Duodenal mucosa (tissue), 2 donors: ENCODE measurements around the gene HOXA10.

ENCODE experiments used
- H3K27ac ChIP-seq: one replicate; pipeline ENCODE4 v1.7.0; 2013; ENCODE audit warnings: low read depth, low read length
- H3K27me3 ChIP-seq, 2 donors: one replicate each; pipeline ENCODE4 v1.7.0; 2013; ENCODE audit warnings: low read length in 2 of 2, control low read depth in 1 of 2; ENCODE audit not compliant: insufficient read depth in 2 of 2, control insufficient read depth in 1 of 2
- H3K36me3 ChIP-seq, 2 donors: one replicate each; pipeline ENCODE4 v1.7.0; 2013; ENCODE audit warnings: low read length in 2 of 2, control low read depth in 1 of 2; ENCODE audit not compliant: insufficient read depth in 2 of 2, control insufficient read depth in 1 of 2
- H3K4me1 ChIP-seq, 2 donors: one replicate each; pipeline ENCODE4 v1.7.0; 2013; ENCODE audit warnings: low read length in 2 of 2, control low read depth in 1 of 2; ENCODE audit not compliant: insufficient read depth in 2 of 2, control insufficient read depth in 1 of 2
- H3K4me3 ChIP-seq, 2 donors: one replicate each; pipeline ENCODE4 v1.7.0; 2013; ENCODE audit warnings: low read length in 2 of 2, low read depth in 1 of 2
- H3K9ac ChIP-seq, 2 donors: one replicate each; pipeline ENCODE4 v1.7.0; 2013; ENCODE audit warnings: low read length in 2 of 2, low read depth in 1 of 2
- H3K9me3 ChIP-seq, 2 donors: one replicate each; pipeline ENCODE4 v1.7.0; 2013; ENCODE audit warnings: low read length in 2 of 2, control low read depth in 1 of 2; ENCODE audit not compliant: control insufficient read depth in 1 of 2

HOXA10 gene

DNA sequence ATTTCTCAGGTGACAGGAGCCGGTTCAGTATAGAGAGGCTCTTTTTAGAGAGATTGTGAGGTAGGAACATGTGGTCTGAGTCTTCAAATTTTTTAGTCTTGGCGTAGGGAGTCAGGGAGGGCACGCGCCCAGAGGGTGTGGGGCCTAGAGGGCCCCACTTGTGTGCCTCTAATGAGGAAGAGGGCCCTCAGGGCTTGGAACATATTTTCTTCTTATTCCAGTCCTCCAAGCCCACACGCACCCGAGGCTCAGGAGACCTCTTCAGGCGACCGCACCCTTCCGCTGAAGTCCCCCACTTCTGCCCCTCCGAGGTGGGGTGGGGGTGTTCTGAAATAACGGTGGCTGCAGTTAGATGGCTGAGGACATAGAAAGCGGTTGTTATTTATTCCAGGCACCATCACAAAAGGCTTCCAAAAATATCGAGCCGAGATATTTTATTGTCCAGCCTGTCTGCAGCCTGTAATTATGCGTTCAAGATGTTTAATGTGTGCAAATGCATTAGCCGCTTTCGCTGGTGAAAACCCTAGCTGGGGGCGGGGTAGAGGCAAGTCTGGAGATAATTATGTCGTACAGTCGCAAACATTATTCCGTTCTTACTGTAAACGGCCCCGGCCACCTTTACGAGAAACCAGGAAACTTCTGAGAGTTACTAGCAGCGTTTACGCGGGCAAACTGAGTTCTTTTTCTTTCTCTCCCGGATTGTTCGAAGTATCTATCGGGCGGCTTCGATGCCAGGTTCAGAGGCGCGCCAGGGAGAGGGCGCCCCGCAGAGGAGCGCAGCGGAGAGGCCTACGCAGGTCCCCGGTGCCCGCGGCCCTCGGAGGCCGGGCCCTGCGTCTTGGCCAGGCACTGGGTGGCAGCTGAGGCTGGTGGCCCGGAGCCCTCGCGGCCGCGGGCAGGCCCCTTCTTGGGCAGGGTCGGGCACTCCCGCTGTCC, 38.6 kb upstream of the HOXA10 start:
- Histone ChIP-seq H3K9ac (no peak overlapping the region), H3K4me1 (peaks cover 14 to 24% of the 10 kb centered on the region in 2 donors), H3K36me3 (no peaks in the 10 kb centered on the region), H3K4me3 (peak overlapping the region in 1 of 2 donors; percentile 7), H3K27me3 (peaks cover 69 to 89% of the 10 kb centered on the region in 2 donors), H3K27ac (no peak overlapping the region), H3K9me3 (no peaks in the 10 kb centered on the region)

DNA sequence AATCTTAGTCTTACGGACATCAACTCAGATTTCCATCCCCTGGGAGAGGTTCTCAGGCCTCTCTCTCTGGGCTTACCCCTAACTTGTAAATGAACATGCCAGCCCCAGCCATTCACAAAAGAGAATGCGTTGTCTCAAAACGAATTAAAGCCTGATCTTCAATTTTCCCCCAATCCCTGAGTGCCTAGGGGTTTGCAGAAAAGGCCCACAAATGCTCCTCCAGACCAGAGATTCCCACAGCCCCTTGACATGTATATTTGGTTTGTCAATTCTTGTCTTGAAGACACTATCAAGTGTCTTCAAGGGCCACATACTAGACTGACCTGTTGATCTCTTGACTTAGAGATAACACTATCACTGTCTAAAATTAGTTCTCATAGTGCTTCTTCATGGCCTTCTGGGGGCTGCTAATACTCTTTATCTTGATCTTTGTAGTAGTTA, 37.7 kb upstream of the HOXA10 start:
- Histone ChIP-seq H3K36me3 (no peaks in the 10 kb centered on the region), H3K27me3 (peaks cover 77 to 92% of the 10 kb centered on the region in 2 donors), H3K27ac (no peak overlapping the region), H3K9me3 (no peaks in the 10 kb centered on the region), H3K4me1 (peaks cover 14 to 24% of the 10 kb centered on the region in 2 donors), H3K9ac (no peak overlapping the region), H3K4me3 (no peak overlapping the region)

DNA sequence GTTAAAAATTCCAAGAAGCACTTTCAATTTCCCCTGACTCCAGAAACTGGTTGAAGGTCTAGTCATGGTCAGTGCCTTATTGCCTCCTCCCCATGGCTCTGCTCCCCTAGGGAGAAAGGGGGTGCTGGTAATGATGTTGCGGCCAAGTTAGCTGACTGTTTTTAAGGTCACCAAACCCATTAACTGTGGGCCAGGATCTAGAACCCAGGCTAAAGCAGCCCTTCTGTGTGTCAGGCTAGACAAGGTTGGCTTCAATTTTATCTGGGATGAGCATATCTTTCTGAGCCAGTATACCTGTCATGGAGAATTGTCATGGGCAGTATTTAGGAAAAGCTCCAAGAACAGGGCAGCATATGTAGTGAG, 36.9 kb upstream of the HOXA10 start:
- peaks cover 80 to 96% of the 10 kb centered on the region in 2 donors for H3K27me3 ChIP-seq
- H3K4me3 ChIP-seq = peak overlapping the region; percentile 53 to 65
- H3K27ac ChIP-seq = no peak overlapping the region
- no peak overlapping the region for H3K9ac ChIP-seq
- no peaks in the 10 kb centered on the region for H3K9me3 ChIP-seq
- H3K4me1 ChIP-seq = peaks cover 14 to 24% of the 10 kb centered on the region in 2 donors
- no peaks in the 10 kb centered on the region for H3K36me3 ChIP-seq

DNA sequence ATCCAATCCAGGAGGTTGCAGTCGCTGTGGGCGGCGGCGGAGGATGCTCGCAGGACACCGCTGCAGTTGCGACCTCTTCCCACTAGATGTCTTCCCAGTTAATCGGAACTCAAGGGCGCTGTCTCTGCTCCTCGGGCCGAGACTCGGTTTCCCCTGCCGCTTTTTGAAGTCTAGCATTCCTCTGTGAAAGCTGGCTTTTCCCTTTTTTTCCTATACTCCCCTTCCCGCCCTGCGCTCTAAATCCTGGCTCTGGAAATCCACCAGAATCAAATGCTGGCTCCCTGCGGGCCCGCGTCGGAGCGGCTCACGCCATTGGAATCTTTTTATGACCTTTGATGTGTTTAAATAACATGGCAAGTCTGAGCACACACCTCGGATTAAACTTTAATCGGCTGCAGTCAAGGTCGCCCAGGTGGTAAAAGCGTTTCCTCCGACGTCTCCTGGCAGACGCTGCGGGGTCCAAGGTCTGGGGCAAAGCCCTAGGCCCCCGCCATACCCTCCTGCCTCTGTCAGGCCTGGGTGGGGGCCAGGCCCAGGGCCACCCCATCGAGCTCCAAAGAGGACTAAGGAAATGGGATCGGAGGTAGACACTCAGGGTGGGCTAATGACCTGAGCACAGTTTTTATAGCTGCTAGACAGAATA, 36.4 kb upstream of the HOXA10 start:
- H3K27ac ChIP-seq = no peak overlapping the region
- peaks cover 85 to 99% of the 10 kb centered on the region in 2 donors for H3K27me3 ChIP-seq
- peak overlapping the region; percentile 53 to 65 for H3K4me3 ChIP-seq
- H3K9ac ChIP-seq = no peak overlapping the region
- no peaks in the 10 kb centered on the region for H3K9me3 ChIP-seq
- no peaks in the 10 kb centered on the region for H3K36me3 ChIP-seq
- H3K4me1 ChIP-seq = peaks cover 14 to 24% of the 10 kb centered on the region in 2 donors

DNA sequence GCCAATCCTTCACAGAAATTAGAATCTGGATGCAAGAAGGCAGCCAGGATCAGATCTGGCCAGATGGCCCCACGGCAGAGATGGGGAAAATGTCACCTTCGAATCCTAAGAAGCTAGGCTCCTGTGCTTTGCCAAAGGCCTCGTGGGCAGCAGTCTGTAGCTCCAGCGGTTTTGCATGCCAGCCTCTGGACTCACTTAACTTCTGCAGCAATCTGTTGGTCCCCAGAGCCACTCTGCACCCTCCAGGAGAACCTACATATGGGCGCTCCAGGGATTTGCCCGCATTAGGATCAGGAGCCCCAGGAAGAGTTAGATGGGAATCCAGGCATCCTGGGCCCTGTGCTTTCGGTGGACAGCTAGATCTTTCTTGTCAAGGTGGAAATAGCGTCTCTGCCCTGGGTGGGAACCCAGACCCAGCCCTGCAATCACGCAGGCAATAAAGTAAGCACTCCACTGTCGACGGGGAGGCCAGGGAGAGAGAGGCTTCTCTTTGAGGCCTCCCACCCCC, 35.9 kb upstream of the HOXA10 start:
- Histone ChIP-seq H3K4me3 (peak overlapping the region; percentile 53 to 65), H3K4me1 (peaks cover 14 to 24% of the 10 kb centered on the region in 2 donors), H3K9ac (no peak overlapping the region), H3K27me3 (peaks cover 91 to 99% of the 10 kb centered on the region in 2 donors), H3K9me3 (no peaks in the 10 kb centered on the region), H3K27ac (no peak overlapping the region), H3K36me3 (no peaks in the 10 kb centered on the region)

DNA sequence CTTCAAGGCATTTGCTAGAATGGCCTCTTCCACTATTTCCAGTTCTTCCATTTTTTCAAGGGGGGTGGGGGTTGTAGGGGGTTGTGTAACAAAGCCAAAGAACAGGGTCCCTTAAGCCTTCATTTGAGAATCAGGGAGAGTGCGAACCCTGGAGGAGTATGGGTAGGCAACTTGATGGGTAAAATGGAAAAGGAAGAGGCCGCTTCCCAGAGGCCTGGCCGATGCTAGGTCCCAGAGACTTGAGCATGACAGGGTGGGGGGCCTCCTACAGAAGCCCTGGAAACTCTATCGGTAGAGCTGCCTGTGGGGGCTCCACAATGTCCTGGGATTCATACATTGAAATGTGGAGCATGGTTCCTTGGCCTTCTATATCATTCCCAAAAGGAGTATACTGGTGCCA, 34.9 kb upstream of the HOXA10 start:
- H3K27ac ChIP-seq = no peak overlapping the region
- H3K27me3 ChIP-seq = peaks cover 93 to 100% of the 10 kb centered on the region in 2 donors

DNA sequence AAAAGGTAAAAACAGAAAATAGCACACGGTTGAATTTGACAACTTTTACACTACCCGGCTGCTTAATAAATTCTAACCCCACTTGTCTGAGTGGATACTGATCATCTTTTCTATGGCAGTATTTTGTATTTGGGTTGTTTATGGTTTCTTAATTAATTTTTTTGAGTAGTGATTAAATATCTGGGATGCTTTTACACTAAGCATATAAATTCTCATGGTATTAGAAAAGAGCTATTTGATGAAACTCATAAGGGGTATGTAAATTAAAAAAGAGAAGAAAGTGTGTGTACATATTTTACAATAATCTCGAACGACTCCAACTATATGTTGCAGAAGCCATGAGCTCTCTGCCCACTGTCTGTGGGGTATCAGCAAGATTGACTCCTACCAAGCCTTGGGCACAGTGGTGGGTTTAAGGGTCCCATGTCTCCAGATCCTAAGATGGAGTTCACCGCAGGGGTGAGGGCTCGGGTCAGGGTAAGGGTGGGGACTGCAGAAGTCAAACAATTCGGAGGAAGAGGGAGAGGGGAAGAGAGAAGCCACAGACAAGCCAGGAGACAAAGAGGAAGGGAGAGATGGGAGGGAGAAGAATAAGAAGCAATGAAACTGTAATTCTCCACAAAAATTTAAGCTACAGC, 33.3 kb upstream of the HOXA10 start:
- H3K9me3 ChIP-seq = no peaks in the 10 kb centered on the region
- no peak overlapping the region for H3K27ac ChIP-seq
- no peak overlapping the region for H3K9ac ChIP-seq
- H3K4me3 ChIP-seq = no peak overlapping the region
- peaks cover 92 to 99% of the 10 kb centered on the region in 2 donors for H3K27me3 ChIP-seq
- H3K36me3 ChIP-seq = no peaks in the 10 kb centered on the region
- H3K4me1 ChIP-seq = peaks cover 9 to 15% of the 10 kb centered on the region in 2 donors

More for the DNA sequence above, 34.9 kb upstream of the HOXA10 start:
- Histone ChIP-seq H3K4me1 (peaks cover 14 to 24% of the 10 kb centered on the region in 2 donors), H3K9ac (no peak overlapping the region), H3K36me3 (no peaks in the 10 kb centered on the region), H3K9me3 (no peaks in the 10 kb centered on the region), H3K4me3 (no peak overlapping the region)

DNA sequence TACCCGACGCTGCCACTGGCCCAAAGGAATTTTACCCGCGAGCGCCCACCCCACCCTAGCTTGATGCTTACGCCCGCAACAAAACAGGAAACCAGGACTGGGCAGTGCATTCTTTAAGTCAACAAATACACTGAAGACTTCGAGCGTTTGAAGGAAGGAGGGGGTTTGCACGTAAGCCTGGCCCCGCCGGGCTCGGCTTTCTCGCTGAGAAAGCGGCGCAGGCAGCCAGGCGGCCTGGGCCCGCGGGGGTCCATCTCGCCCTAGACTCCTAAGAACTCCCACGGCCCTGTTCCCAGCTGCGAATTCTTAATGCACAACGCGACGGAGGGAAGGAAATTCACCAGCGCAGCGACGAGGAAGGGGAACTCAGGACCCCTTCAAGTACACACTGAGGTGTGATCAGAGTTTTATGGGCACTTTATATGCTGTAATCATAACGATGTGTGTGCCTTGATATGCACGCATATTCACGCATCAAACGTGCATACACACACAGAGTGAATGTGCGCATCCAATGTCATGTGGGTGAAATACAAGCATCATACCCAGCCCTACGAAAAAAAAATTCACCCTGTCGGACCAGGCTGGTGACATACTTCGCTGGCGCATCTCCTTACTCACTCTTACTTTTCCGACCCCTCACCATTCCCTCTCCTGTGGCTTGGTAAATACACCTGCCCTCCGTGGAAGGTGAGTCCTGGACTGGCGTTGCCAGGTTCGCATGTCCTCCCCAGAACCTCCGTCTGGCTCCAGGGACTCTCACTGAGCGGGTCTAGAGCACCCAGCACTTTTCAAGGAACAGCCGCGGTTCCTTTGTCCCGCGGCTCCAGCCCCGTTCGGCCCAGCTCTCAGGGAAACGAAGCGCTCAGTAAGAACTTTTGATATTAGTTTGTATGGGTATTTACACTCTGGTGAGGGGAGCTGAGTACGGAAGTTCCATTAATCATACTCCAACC, 31.5 kb upstream of the HOXA10 start:
- Histone ChIP-seq H3K4me3 (no peak overlapping the region), H3K4me1 (peaks cover 17 to 20% of the 10 kb centered on the region in 2 donors), H3K36me3 (no peaks in the 10 kb centered on the region), H3K27ac (no peak overlapping the region), H3K9me3 (no peaks in the 10 kb centered on the region), H3K27me3 (peaks cover 94 to 99% of the 10 kb centered on the region in 2 donors), H3K9ac (no peak overlapping the region)

DNA sequence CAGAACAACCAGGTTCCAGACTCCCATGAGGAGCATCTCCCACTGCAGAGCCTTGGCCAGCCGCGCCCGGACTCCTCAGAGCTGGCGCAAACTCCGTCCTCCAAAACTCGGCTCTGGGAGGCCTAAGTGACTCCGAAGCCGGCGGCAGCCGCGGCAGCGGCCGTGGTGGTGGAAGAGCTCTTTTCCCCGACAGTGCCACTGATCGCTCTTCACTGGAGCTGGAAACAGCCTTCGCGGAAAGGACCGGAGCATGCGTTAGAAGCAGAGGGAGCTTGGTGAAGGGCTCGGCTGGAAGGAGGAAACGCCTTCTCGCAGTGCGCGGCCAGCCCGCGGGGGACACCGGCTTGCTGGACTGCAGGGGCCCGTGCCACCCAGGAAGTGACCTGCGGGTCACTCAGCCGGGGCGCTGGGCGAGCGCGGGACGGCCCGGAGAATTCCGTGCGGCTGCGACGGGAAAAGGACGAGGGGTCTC, 30.8 kb upstream of the HOXA10 start:
- H3K9me3 ChIP-seq = no peaks in the 10 kb centered on the region
- H3K4me1 ChIP-seq = peaks cover 16 to 17% of the 10 kb centered on the region in 2 donors
- H3K4me3 ChIP-seq = no peak overlapping the region
- no peak overlapping the region for H3K27ac ChIP-seq
- peaks cover 91 to 97% of the 10 kb centered on the region in 2 donors for H3K27me3 ChIP-seq
- no peaks in the 10 kb centered on the region for H3K36me3 ChIP-seq
- H3K9ac ChIP-seq = no peak overlapping the region
